ENCODE data around the gene ALDH16A1. TPM values are rescaled to one million over a fixed set of nuclear protein-coding genes. Genes with fewer than 3 reads are reported as not detected.

ALDH16A1 gene
- total and polyA plus RNA-seq, 2 donors, result 28.5 to 51.6 TPM

DNA sequence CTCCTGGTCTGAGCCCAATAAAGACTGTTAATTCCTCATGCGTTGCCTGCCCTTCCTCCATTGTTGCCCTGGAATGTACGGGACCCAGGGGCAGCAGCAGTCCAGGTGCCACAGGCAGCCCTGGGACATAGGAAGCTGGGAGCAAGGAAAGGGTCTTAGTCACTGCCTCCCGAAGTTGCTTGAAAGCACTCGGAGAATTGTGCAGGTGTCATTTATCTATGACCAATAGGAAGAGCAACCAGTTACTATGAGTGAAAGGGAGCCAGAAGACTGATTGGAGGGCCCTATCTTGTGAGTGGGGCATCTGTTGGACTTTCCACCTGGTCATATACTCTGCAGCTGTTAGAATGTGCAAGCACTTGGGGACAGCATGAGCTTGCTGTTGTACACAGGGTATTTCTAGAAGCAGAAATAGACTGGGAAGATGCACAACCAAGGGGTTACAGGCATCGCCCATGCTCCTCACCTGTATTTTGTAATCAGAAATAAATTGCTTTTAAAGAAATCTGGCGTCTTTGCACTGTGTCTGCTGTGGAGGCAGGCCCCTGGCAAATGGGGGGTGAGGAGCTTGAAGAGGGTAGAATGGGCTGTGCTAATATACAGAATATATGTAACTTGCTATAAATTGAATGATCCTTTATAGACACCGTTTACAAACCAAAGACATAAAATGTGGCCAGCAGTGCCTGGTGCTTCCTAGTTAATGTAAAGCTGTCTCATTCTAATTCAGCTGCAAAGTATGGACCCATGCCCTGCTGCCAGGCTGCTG is 39.0 kb downstream of the ALDH16A1 start:
- no peak for DNase-seq (ENCODE audit: low read depth in 6 of 9, low spot score in 9 of 9)
- H3K4me3 ChIP-seq (ENCODE audit: low read length in 2 of 2), result no peak overlapping the region
- H3K36me3 ChIP-seq (ENCODE audit: control insufficient read depth in 2 of 2, insufficient read depth in 2 of 2, low read length in 1 of 2), result peaks cover 40 to 49% of the 10 kb centered on the region in 2 donors
- 95% methylated on average over 7 of the region's 7 CpGs for WGBS
- H3K27me3 ChIP-seq (ENCODE audit: control insufficient read depth in 2 of 2, insufficient read depth in 1 of 2, low read length in 1 of 2), result no peaks in the 10 kb centered on the region
- H3K4me1 ChIP-seq (ENCODE audit: control insufficient read depth in 2 of 2, insufficient read depth in 2 of 2, low read length in 2 of 2), result peaks cover 14 to 45% of the 10 kb centered on the region in 2 donors
- no peak overlapping the region for H3K27ac ChIP-seq (ENCODE audit: low read depth in 1 of 2, low read length in 1 of 2)
- peaks cover 0 to 2% of the 10 kb centered on the region in 2 donors for H3K9me3 ChIP-seq (ENCODE audit: control insufficient read depth in 2 of 2, insufficient read depth in 1 of 2, low read length in 1 of 2)

DNA sequence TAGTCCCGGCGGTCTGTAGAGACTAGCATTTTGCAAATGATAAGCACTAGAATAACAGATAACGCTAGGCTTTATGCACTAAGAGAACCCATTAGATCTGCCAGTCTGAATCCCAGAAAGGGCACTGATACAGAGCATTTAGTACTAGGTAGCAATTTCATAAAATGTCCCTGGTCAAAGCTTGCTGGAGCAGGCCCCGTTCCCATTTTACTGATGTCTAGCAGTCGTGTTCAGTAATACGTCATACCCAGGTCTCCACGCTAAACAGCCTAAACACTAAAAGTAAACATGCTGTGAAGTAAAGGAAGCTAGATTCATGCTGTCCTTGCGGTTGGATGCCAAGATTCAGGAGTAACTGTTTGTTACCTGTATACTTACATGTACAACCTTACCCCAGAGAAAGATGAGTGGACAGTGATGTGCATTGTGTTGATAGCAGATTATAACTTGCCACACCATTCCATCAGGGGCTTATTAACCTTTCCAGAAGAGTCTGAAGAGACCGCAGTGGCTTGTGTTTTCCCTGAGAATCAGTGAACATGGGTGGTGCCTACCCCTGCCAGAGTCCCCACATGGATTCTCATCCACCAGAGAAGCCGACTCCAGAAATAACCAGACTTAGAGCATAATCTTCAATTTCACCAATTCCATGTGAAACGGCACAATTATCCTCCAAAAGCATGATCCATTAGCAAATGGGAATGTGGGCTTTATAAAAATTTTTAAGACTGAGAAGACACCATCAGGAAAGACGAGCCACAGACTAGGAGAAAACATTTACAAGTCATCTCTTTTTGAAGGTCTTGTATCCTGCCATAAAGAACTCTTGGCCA is 39.8 kb downstream of the ALDH16A1 start:
- Histone ChIP-seq H3K9me3 (ENCODE audit: control insufficient read depth in 2 of 2, insufficient read depth in 1 of 2, low read length in 1 of 2) (no peaks in the 10 kb centered on the region), H3K36me3 (ENCODE audit: control insufficient read depth in 2 of 2, insufficient read depth in 2 of 2, low read length in 1 of 2) (peaks cover 47 to 57% of the 10 kb centered on the region in 2 donors), H3K27me3 (ENCODE audit: control insufficient read depth in 2 of 2, insufficient read depth in 1 of 2, low read length in 1 of 2) (no peaks in the 10 kb centered on the region), H3K27ac (ENCODE audit: low read depth in 1 of 2, low read length in 1 of 2) (peak overlapping the region in 1 of 2 donors; percentile 28), H3K4me1 (ENCODE audit: control insufficient read depth in 2 of 2, insufficient read depth in 2 of 2, low read length in 2 of 2) (peaks cover 19 to 51% of the 10 kb centered on the region in 2 donors), H3K4me3 (ENCODE audit: low read length in 2 of 2) (no peak overlapping the region)
- no peak for DNase-seq (ENCODE audit: low read depth in 6 of 9, low spot score in 9 of 9)
- 92% methylated on average over 12 of the region's 12 CpGs for WGBS

DNA sequence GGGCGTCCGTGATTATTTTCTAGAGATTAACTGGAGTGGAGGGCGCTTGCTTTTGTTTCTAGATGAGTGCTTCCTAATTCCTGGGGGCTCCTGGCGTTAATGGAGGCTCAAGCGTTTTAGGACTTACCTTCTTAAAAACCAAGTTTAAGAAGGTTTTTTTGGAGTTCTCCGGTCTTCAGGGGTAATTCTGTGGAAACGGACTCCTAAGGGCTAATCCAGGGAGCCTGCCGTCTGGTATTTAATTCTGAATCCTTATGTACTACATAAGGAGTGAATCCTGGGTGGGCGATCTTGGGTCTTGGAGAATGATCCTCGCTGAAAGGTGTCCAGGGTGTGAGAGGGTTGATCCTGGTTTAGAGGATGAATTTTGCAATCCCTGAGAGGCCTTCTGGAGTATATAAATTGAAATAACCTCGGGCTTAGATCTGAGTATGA is 43.6 kb downstream of the ALDH16A1 start:
- peaks cover 22 to 59% of the 10 kb centered on the region in 2 donors for H3K4me1 ChIP-seq (ENCODE audit: control insufficient read depth in 2 of 2, insufficient read depth in 2 of 2, low read length in 2 of 2)
- no peak for DNase-seq (ENCODE audit: low read depth in 6 of 9, low spot score in 9 of 9)
- no peaks in the 10 kb centered on the region for H3K27me3 ChIP-seq (ENCODE audit: control insufficient read depth in 2 of 2, insufficient read depth in 1 of 2, low read length in 1 of 2)
- H3K36me3 ChIP-seq (ENCODE audit: control insufficient read depth in 2 of 2, insufficient read depth in 2 of 2, low read length in 1 of 2), result peaks cover 44 to 52% of the 10 kb centered on the region in 2 donors
- peak overlapping the region; percentile 94 to 98 for H3K27ac ChIP-seq (ENCODE audit: low read depth in 1 of 2, low read length in 1 of 2)
- H3K4me3 ChIP-seq (ENCODE audit: low read length in 2 of 2), result peak overlapping the region; percentile 78 to 96
- H3K9me3 ChIP-seq (ENCODE audit: control insufficient read depth in 2 of 2, insufficient read depth in 1 of 2, low read length in 1 of 2), result peaks cover 0 to 5% of the 10 kb centered on the region in 2 donors
- under 1% methylated on average over 11 of the region's 11 CpGs for WGBS

DNA sequence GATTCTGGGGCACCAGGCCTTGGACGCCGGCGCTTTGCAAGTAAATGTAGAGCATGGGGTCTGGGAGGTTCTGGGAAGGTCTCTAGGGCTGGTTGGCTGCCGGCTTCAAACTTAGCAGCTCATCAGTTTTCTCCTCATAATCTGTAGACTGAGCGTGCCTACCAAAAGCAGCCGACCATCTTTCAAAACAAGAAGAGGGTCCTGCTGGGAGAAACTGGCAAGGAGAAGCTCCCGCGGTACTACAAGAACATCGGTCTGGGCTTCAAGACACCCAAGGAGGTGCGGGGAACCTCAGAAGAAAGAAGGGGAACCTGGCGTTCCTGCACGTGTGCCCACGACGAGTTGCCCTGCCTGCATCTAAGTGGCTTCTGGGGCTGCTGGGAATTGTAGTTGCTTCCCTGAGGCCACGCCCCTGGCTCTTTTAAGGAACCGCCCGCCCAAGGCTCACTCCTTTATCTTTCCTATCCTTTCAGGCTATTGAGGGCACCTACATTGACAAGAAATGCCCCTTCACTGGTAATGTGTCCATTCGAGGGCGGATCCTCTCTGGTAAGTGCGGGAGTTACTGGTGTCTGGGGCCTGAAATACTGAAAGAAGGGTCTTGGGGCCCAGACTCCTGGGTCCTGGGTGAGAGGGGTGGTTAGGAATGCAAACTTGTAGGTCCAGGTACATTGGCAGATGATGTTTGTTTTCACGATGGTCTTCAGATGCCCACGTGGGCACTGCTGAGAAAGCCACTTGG is 44.2 kb downstream of the ALDH16A1 start:
- H3K9me3 ChIP-seq (ENCODE audit: control insufficient read depth in 2 of 2, insufficient read depth in 1 of 2, low read length in 1 of 2), result peaks cover 0 to 5% of the 10 kb centered on the region in 2 donors
- 27% methylated on average over 22 of the region's 22 CpGs for WGBS
- peaks cover 38 to 46% of the 10 kb centered on the region in 2 donors for H3K36me3 ChIP-seq (ENCODE audit: control insufficient read depth in 2 of 2, insufficient read depth in 2 of 2, low read length in 1 of 2)
- peak overlapping the region; percentile 94 to 98 for H3K27ac ChIP-seq (ENCODE audit: low read depth in 1 of 2, low read length in 1 of 2)
- peak overlapping the region; percentile 78 to 96 for H3K4me3 ChIP-seq (ENCODE audit: low read length in 2 of 2)
- peak in 5 of 9 donors; percentile 66 to 87 (median 75) for DNase-seq (ENCODE audit: low read depth in 6 of 9, low spot score in 9 of 9)
- H3K27me3 ChIP-seq (ENCODE audit: control insufficient read depth in 2 of 2, insufficient read depth in 1 of 2, low read length in 1 of 2), result no peaks in the 10 kb centered on the region
- H3K4me1 ChIP-seq (ENCODE audit: control insufficient read depth in 2 of 2, insufficient read depth in 2 of 2, low read length in 2 of 2), result peaks cover 22 to 64% of the 10 kb centered on the region in 2 donors

DNA sequence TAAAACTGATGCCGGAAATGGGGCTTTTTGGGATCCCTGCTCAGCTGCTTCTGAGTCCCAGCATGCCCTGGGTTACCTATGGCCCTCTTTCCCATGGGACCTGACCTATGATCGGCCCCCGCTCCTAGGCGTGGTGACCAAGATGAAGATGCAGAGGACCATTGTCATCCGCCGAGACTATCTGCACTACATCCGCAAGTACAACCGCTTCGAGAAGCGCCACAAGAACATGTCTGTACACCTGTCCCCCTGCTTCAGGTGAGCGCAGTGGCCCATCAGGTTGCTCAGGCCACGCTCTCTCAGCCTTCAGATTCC is 44.7 kb downstream of the ALDH16A1 start:
- no peaks in the 10 kb centered on the region for H3K27me3 ChIP-seq (ENCODE audit: control insufficient read depth in 2 of 2, insufficient read depth in 1 of 2, low read length in 1 of 2)
- WGBS, result 98% methylated on average over 12 of the region's 12 CpGs
- H3K4me1 ChIP-seq (ENCODE audit: control insufficient read depth in 2 of 2, insufficient read depth in 2 of 2, low read length in 2 of 2), result peaks cover 22 to 69% of the 10 kb centered on the region in 2 donors
- no peak for DNase-seq (ENCODE audit: low read depth in 6 of 9, low spot score in 9 of 9)
- H3K9me3 ChIP-seq (ENCODE audit: control insufficient read depth in 2 of 2, insufficient read depth in 1 of 2, low read length in 1 of 2), result peaks cover 0 to 5% of the 10 kb centered on the region in 2 donors
- H3K27ac ChIP-seq (ENCODE audit: low read depth in 1 of 2, low read length in 1 of 2), result peak overlapping the region; percentile 58 to 98
- H3K4me3 ChIP-seq (ENCODE audit: low read length in 2 of 2), result peak overlapping the region; percentile 78 to 96
- peaks cover 33 to 40% of the 10 kb centered on the region in 2 donors for H3K36me3 ChIP-seq (ENCODE audit: control insufficient read depth in 2 of 2, insufficient read depth in 2 of 2, low read length in 1 of 2)

DNA sequence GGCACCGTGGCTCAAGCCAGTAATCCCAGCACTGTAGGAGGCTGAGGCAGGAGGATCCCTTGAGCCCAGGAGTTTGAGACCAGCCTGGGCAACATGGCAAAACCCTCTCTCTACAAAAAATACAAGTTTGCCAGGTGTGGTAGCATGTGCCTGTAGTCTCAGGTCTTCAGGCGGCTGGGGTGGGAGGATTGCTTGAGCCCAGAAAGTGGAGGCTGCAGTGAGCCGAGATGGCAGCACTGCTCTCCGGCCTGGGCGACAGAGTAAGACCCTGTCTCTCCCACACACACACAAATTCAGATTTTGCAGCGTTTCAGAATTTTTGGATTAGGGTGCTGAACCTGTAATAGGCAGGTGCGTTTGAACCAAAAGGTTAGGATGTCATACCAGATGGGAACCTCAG is 45.5 kb downstream of the ALDH16A1 start:
- peak overlapping the region; percentile 23 to 88 for H3K4me3 ChIP-seq (ENCODE audit: low read length in 2 of 2)
- 94% methylated on average over 7 of the region's 7 CpGs for WGBS
- peaks cover 26 to 34% of the 10 kb centered on the region in 2 donors for H3K36me3 ChIP-seq (ENCODE audit: control insufficient read depth in 2 of 2, insufficient read depth in 2 of 2, low read length in 1 of 2)
- peak overlapping the region; percentile 61 to 100 for H3K27ac ChIP-seq (ENCODE audit: low read depth in 1 of 2, low read length in 1 of 2)
- H3K27me3 ChIP-seq (ENCODE audit: control insufficient read depth in 2 of 2, insufficient read depth in 1 of 2, low read length in 1 of 2), result no peaks in the 10 kb centered on the region
- peaks cover 0 to 5% of the 10 kb centered on the region in 2 donors for H3K9me3 ChIP-seq (ENCODE audit: control insufficient read depth in 2 of 2, insufficient read depth in 1 of 2, low read length in 1 of 2)
- H3K4me1 ChIP-seq (ENCODE audit: control insufficient read depth in 2 of 2, insufficient read depth in 2 of 2, low read length in 2 of 2), result peaks cover 24 to 77% of the 10 kb centered on the region in 2 donors
- DNase-seq (ENCODE audit: low read depth in 6 of 9, low spot score in 9 of 9), result no peak

DNA sequence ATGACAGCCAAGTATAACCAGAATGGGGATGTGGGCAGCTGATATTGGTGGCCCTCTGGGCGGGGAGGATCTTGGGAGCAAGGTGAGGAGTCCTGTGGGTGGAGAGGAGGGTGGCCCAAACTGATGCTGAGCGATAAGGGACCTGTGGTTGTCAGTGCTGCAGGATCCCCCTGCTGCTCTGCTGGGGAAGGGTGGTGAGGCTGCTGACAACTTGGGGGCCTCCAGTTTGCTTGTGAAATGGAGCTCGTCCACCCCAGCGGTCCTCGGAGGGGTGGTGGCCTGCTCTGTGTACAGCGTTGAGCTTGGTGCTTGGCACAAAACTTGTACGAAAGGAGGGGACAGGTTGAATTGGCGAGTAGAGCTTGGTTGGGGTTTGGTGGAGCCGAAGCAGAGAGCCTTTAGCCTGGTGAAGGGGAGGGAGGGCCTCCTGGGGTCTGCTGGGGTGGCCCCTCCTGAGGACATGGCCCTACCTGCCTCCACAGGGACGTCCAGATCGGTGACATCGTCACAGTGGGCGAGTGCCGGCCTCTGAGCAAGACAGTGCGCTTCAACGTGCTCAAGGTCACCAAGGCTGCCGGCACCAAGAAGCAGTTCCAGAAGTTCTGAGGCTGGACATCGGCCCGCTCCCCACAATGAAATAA is 46.1 kb downstream of the ALDH16A1 start:
- 93% methylated on average over 19 of the region's 19 CpGs for WGBS

DNA sequence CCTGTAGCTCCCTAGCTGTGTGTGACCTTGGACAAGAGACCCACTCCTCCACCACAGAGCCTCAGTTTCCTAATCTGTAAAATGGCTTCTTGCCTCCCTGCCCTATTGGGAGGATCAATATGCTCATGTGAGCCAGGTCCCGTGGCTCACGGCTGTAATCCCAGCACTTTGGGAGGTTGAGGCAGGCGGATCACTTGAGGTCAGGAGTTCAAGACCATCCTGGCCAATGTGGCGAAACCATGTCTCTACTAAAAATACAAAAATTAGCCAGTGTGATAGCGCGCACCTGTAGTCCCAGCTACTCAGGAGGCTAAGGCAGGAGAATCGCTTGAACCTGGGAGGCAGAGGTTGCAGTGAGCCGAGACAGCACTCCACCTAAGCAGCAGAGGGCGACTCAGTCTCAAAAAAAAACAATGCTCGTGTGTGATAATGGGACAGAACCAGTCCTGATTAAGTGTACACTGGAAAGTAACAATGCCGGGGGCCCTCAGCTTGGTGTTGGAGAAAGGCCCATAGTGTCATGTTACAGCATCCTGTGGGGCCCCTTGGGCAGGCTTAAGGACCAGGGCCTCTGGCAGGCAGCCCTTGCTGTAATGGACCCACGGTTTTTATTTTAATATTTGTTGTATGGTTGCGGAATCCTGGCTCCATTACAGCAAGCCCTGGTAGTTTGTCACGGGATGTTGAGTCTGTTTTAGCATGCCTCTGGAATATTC is 50.0 kb downstream of the ALDH16A1 start:
- peaks cover 0 to 2% of the 10 kb centered on the region in 2 donors for H3K27me3 ChIP-seq (ENCODE audit: control insufficient read depth in 2 of 2, insufficient read depth in 1 of 2, low read length in 1 of 2)
- DNase-seq (ENCODE audit: low read depth in 6 of 9, low spot score in 9 of 9), result peak in 2 of 9 donors; percentile 65 to 80
- peak overlapping the region in 1 of 2 donors; percentile 26 for H3K27ac ChIP-seq (ENCODE audit: low read depth in 1 of 2, low read length in 1 of 2)
- peaks cover 17 to 61% of the 10 kb centered on the region in 2 donors for H3K4me1 ChIP-seq (ENCODE audit: control insufficient read depth in 2 of 2, insufficient read depth in 2 of 2, low read length in 2 of 2)
- no peak overlapping the region for H3K4me3 ChIP-seq (ENCODE audit: low read length in 2 of 2)
- peaks cover 0 to 5% of the 10 kb centered on the region in 2 donors for H3K9me3 ChIP-seq (ENCODE audit: control insufficient read depth in 2 of 2, insufficient read depth in 1 of 2, low read length in 1 of 2)
- WGBS, result 69% methylated on average over 14 of the region's 14 CpGs
- H3K36me3 ChIP-seq (ENCODE audit: control insufficient read depth in 2 of 2, insufficient read depth in 2 of 2, low read length in 1 of 2), result peaks cover 17 to 23% of the 10 kb centered on the region in 2 donors

More for the DNA sequence above, 46.1 kb downstream of the ALDH16A1 start:
- H3K4me1 ChIP-seq (ENCODE audit: control insufficient read depth in 2 of 2, insufficient read depth in 2 of 2, low read length in 2 of 2), result peaks cover 24 to 79% of the 10 kb centered on the region in 2 donors
- no peaks in the 10 kb centered on the region for H3K27me3 ChIP-seq (ENCODE audit: control insufficient read depth in 2 of 2, insufficient read depth in 1 of 2, low read length in 1 of 2)
- no peak for DNase-seq (ENCODE audit: low read depth in 6 of 9, low spot score in 9 of 9)
- peaks cover 0 to 5% of the 10 kb centered on the region in 2 donors for H3K9me3 ChIP-seq (ENCODE audit: control insufficient read depth in 2 of 2, insufficient read depth in 1 of 2, low read length in 1 of 2)
- H3K36me3 ChIP-seq (ENCODE audit: control insufficient read depth in 2 of 2, insufficient read depth in 2 of 2, low read length in 1 of 2), result peaks cover 26 to 34% of the 10 kb centered on the region in 2 donors
- H3K4me3 ChIP-seq (ENCODE audit: low read length in 2 of 2), result peak overlapping the region; percentile 57 to 88
- H3K27ac ChIP-seq (ENCODE audit: low read depth in 1 of 2, low read length in 1 of 2), result peak overlapping the region; percentile 88 to 100
